Hepatocyte (in vitro differentiated cells): ENCODE results near the gene SEC61B.

ENCODE experiments used
- CTCF ChIP-seq: fragments of 200-600 bp; sonication (generic); IDR thresholded peaks from 2 replicates; pipeline ENCODE4 v1.5.1; 2016; ENCODE audit warnings: antibody characterized with exemption, mild to moderate bottlenecking; ENCODE audit not compliant: poor library complexity
- EZH2phosphoT487 ChIP-seq: fragments of 200-600 bp; sonication (generic); IDR thresholded peaks from one replicate; pipeline ENCODE4 v1.6.1; 2018; ENCODE audit warnings: antibody characterized with exemption, mild to moderate bottlenecking, low read depth, moderate library complexity; ENCODE audit not compliant: unreplicated experiment, severe bottlenecking

- TF ChIP-seq CTCF (no peak), EZH2phosphoT487 (no peak)
Observed at GRCh38 chr9:99269416-99269815, 47.3 kb downstream of the SEC61B start.
